Effector memory CD8-positive, alpha-beta T cell (primary cell): ENCODE data around the gene SLC25A23.

Experiments used
- ATAC-seq: fragments of 150-1000 bp; cut with Tn5 transposase; replicated peaks from 2 replicates; pipeline ENCODE4 v1.10.0; 2021; ENCODE audit warnings: mild to moderate bottlenecking, moderate library complexity
- DNase-seq, 3 experiments: peaks; one replicate each; pipeline ENCODE4 v3.0.0; 2021
- H3K27ac Mint-ChIP-seq, 2 donors: one replicate each; pipeline ENCODE4 v1.8.0; 2022; ENCODE audit warnings: mild to moderate bottlenecking in 2 of 2, mixed read lengths in 2 of 2, moderate library complexity in 2 of 2
- H3K27me3 Mint-ChIP-seq, 2 donors: one replicate each; pipeline ENCODE4 v1.8.0; 2022; ENCODE audit warnings: mixed read lengths in 2 of 2
- H3K36me3 Mint-ChIP-seq: one replicate; pipeline ENCODE4 v1.8.0; 2022; ENCODE audit warnings: mild to moderate bottlenecking, moderate library complexity, mixed read lengths; ENCODE audit not compliant: insufficient read depth
- H3K4me1 Mint-ChIP-seq, 2 donors: one replicate each; pipeline ENCODE4 v1.8.0; 2022; ENCODE audit warnings: low read depth in 2 of 2, mixed read lengths in 2 of 2
- H3K4me3 Mint-ChIP-seq, 2 donors: one replicate each; pipeline ENCODE4 v1.8.0; 2022; ENCODE audit warnings: mild to moderate bottlenecking in 2 of 2, mixed read lengths in 2 of 2, moderate library complexity in 2 of 2
- H3K9me3 Mint-ChIP-seq, 2 donors: one replicate each; pipeline ENCODE4 v1.8.0; 2022; ENCODE audit warnings: mixed read lengths in 2 of 2

SLC25A23 gene

DNA sequence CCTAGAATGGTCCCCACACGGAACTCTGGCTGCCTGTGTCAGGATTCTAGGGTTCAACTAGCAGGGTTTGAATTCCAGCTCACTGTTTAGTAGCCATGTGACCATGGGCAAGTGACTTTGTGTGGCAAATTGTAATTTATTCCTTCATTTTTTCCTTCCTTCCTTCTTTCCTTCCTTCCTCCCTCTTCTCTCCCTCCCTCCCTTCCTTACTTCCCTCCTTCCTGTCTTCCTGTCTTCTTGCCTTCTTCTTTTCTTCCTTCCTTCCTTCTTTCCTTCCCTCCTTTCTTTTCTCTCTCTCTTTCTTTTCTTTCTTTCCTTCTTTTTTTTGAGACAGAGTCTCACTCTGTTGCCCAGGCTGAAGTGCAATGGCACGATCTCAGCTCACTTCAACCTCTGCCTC is 30.5 kb upstream of the SLC25A23 start:
- peak overlapping the region; percentile 65 to 84 for H3K4me3 Mint-ChIP-seq
- DNase-seq (no peak), ATAC-seq (no peak)
- H3K36me3 Mint-ChIP-seq, result no peaks in the 10 kb centered on the region
- peaks cover 14 to 24% of the 10 kb centered on the region in 2 donors for H3K4me1 Mint-ChIP-seq
- H3K9me3 Mint-ChIP-seq, result no peaks in the 10 kb centered on the region
- H3K27me3 Mint-ChIP-seq, result no peaks in the 10 kb centered on the region
- peak overlapping the region; percentile 81 to 93 for H3K27ac Mint-ChIP-seq

DNA sequence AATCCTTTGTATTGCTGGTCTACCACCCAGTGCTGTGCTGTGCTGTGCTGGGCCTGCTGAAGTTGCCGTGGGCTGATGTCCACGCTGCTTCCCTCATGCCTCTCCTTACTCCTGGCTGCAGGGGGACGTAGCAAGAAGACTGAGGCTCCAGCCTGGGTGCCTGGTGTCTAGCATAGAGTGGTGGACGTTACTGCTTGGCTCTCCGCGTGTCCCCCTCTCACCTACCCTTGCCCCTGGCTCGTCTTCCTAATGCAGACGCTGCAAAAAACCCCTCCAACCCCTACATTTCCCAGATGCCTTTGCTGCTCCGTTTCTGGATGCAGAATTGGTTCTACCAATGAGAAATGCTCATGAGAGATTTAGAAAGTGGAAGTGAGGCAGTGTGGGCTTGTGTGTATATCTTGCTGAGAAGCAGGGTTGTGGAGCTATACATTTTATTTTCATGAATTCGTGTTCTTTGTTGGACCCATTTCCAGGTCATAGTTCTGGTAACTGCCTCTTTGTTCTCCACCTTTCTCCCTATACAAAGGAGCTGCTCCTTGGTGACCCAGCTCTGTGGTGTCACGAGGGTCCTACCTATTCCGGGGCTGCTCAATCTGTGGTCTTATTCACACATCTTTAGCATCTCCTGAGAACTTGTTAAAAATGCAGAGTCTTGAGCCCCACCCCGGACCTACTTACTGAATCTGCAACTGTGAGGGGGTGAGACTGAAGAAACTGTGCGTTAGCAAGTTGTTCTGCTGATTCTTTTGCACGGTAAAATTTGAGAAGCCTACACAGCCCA is 29.9 kb upstream of the SLC25A23 start:
- H3K4me3 Mint-ChIP-seq, result peak overlapping the region; percentile 65 to 84
- no peaks in the 10 kb centered on the region for H3K27me3 Mint-ChIP-seq
- peak in 1 of 3 experiments; percentile 16 for DNase-seq
- ATAC-seq, result peak; percentile 80
- no peaks in the 10 kb centered on the region for H3K9me3 Mint-ChIP-seq
- peak overlapping the region; percentile 81 to 93 for H3K27ac Mint-ChIP-seq
- H3K4me1 Mint-ChIP-seq, result peaks cover 14 to 20% of the 10 kb centered on the region in 2 donors
- no peaks in the 10 kb centered on the region for H3K36me3 Mint-ChIP-seq

DNA sequence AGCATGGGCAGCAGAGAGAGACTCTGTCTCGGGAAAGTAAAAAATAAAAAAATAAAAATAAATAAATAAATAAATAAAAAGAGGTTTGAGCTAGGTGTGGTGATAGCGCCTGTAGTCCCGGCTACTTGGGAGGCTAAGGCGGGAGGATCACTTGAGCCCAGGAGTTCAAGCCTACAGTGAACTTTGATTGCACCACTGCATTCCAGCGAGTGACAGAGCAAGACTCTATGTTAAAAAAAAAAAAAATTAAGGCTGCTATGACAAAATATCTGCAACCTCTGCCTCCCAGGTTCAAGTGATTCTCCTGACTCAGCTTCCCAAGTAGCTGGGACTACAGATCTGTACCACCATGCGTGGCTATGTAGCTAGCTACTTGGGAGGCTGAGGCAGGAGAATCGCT is 25.2 kb upstream of the SLC25A23 start:
- DNase-seq (no peak), ATAC-seq (no peak)
- H3K36me3 Mint-ChIP-seq, result peaks cover 7% of the 10 kb centered on the region
- H3K4me1 Mint-ChIP-seq, result peaks cover 41 to 52% of the 10 kb centered on the region in 2 donors
- H3K9me3 Mint-ChIP-seq, result no peaks in the 10 kb centered on the region
- H3K27me3 Mint-ChIP-seq, result no peaks in the 10 kb centered on the region
- H3K27ac Mint-ChIP-seq, result no peak overlapping the region
- no peak overlapping the region for H3K4me3 Mint-ChIP-seq

DNA sequence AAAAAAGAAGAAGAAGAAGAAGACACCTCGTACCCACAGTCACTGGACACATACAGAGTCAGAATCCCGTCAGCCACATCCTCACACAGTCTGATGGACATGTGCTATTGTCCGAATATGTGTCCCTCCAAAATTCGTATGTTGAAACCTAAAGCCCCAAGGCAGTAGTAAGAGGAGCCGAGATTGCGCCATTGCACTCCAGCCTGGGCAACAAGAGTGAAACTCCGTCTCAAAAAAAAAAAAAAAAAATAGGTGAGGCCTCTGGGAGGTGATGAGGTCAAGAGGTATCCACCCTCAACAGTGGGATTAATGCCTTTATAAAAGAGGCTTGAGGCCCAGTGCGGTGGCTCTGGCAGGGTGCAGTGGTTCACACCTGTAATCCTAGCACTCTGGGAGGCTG is 24.6 kb upstream of the SLC25A23 start:
- peaks cover 7% of the 10 kb centered on the region for H3K36me3 Mint-ChIP-seq
- ATAC-seq, result no peak
- peaks cover 36 to 50% of the 10 kb centered on the region in 2 donors for H3K4me1 Mint-ChIP-seq
- DNase-seq, result no peak
- peak overlapping the region in 1 of 2 donors; percentile 99 for H3K27ac Mint-ChIP-seq
- no peaks in the 10 kb centered on the region for H3K9me3 Mint-ChIP-seq
- H3K4me3 Mint-ChIP-seq, result peak overlapping the region in 1 of 2 donors; percentile 55
- H3K27me3 Mint-ChIP-seq, result no peaks in the 10 kb centered on the region

DNA sequence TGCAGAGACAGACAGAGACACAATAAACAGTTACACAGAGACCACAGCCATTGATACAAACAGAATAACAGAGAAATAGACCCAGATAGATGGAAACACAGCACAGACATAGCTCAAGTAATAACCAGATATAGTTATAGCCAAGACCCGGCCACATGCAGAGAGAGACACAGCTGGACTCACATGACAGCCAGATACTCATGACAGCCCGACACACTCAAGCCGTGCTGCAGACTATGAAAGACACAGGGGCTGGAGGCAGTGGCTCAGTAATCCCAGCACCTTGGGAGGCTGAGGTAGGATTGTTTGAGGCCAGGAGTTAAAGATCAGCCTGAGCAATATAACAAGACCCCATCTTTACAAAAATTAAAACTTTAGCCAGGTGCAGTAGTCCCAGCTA is 23.6 kb upstream of the SLC25A23 start:
- H3K4me1 Mint-ChIP-seq, result peaks cover 34 to 47% of the 10 kb centered on the region in 2 donors
- ATAC-seq, result no peak
- peaks cover 14% of the 10 kb centered on the region for H3K36me3 Mint-ChIP-seq
- DNase-seq, result no peak
- no peaks in the 10 kb centered on the region for H3K27me3 Mint-ChIP-seq
- H3K4me3 Mint-ChIP-seq, result peak overlapping the region in 1 of 2 donors; percentile 55
- peak overlapping the region; percentile 99 to 100 for H3K27ac Mint-ChIP-seq
- H3K9me3 Mint-ChIP-seq, result no peaks in the 10 kb centered on the region

DNA sequence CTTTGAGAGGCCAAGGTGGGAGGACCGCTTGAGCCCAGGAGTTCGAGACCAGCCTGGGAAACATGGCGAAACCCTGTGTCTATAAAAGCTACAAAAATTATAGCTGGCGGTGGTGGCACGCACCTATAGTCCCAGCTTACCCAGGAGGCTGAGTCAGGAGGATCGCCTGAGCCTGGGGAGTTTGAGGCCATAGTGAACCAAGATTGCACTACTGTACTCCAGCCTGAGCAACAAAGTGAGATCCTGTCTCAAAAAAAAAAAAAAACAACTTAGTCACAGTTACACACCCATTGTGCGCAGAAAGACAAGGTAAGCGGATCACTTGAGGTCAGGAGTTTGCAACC is 22.7 kb upstream of the SLC25A23 start:
- no peak for ATAC-seq
- Mint-ChIP-seq H3K4me1 (peaks cover 34 to 47% of the 10 kb centered on the region in 2 donors), H3K27ac (peak overlapping the region; percentile 99 to 100), H3K4me3 (peak overlapping the region; percentile 85 to 88), H3K36me3 (peaks cover 17% of the 10 kb centered on the region), H3K9me3 (no peaks in the 10 kb centered on the region), H3K27me3 (no peaks in the 10 kb centered on the region)
- no peak for DNase-seq

DNA sequence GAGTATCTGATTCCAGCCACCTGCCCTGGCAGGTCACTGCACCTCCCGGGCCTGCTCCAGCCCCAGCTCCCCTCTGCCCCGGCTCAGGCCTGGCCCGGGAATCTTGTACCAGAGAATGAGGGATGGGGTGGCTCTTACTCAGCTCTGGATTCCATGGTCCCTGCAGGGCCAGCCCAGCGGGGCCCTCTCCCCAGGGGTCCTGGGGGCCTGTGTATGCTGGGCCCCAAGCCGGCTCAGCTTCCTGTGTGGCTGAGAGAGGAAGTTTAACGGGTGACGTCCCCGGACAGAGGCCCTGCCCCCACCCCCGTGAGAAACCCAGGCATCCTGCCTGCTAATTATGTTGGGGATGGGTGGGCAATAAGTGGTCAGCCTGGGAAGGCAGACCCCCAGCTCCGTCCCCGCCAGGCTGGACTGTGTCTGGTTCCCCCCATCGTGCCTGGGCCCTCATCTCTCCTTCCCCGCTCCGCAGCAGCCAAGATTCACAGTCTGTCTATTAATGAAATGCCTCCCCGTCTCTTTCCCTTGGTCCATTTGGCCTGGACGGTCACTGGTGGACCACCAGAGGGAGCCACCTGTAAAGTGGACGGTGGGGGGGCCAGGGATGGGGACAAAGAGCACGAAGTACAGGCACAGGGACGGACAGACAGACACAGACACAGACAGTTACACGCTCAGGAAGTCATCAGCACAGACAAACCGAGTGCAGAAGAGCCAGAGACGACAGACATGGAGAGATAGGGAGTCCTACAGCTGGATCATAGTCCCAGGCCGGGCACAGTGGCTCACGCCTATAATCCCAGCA is 22.1 kb upstream of the SLC25A23 start, which contains the start of gene DENND1C:
Gene DENND1C, minus strand, starts transcription at position 247 of the 802 bp plus-strand sequence. Its CDS starts 92 bp downstream, at position 155.
- ATAC-seq (peak; percentile 87), DNase-seq (peak; percentile 52 to 62 (median 55))

DNA sequence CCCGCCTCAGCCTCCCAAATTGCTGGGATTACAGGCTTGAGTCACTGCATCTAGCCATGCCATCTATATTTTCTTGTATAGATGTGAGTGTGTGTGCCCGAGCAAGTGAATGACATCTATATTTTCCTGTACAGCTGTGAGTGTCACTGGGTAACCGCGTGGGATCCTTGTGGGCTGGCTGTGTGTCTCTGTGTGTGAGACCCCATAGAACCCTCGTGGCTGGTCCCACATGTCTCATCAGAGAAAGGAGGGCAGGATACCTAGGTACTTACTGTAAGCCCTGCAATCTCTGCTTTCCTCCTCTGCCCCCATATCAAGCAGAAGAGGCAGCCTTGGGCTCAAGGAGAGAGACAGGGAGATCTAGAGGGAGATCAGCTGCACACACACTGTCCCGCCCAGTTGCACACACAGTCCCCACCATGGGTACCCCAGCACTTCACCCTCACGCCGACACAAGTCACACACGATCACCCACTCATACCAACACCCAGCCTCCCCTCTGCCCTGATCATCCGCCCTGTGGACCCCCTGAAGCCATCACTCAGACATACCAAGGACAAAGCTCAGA is 21.3 kb upstream of the SLC25A23 start:
- Mint-ChIP-seq H3K9me3 (no peaks in the 10 kb centered on the region), H3K36me3 (peaks cover 28% of the 10 kb centered on the region), H3K4me1 (peaks cover 34 to 47% of the 10 kb centered on the region in 2 donors), H3K27ac (peak overlapping the region; percentile 99 to 100), H3K4me3 (peak overlapping the region; percentile 85 to 88), H3K27me3 (no peaks in the 10 kb centered on the region)
- peak; percentile 42 for ATAC-seq
- DNase-seq, result no peak

More for the DNA sequence above, 22.1 kb upstream of the SLC25A23 start, which contains the start of gene DENND1C:
- H3K4me1 Mint-ChIP-seq, result peaks cover 34 to 47% of the 10 kb centered on the region in 2 donors
- no peaks in the 10 kb centered on the region for H3K9me3 Mint-ChIP-seq
- H3K36me3 Mint-ChIP-seq, result peaks cover 22% of the 10 kb centered on the region
- H3K27me3 Mint-ChIP-seq, result no peaks in the 10 kb centered on the region
- H3K27ac Mint-ChIP-seq, result peak within 1 kb of the TSS; percentile 99 to 100
- peak within 1 kb of the TSS; percentile 85 to 88 for H3K4me3 Mint-ChIP-seq

DNA sequence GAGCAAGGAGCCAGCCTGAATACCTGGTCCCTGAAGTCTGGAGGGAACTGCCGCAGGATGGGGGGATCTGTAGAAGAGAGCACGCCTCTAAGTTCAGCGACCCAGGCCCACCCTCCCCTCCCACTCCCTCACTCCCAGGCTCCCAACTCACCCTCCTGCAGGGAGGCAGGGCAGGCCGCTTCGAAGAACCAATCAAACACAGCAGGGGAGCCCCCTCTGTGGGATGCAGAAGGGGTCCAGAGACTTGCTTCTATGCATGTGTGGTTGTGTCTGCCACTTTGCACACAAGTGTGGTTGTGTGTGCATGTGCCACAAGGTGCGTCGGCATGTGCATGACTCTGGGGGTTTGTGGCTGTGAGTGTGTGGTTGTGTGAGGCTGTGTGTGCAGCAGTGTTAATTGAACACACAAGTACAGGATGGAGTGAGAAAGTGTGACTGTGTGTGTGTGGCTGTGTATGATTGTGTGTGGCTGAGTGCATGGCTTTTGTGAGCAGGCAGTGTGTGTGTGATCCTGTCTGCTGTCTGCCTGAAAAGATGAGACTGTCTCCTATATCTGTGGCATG is 20.3 kb upstream of the SLC25A23 start:
- H3K36me3 Mint-ChIP-seq, result peaks cover 32% of the 10 kb centered on the region
- no peaks in the 10 kb centered on the region for H3K9me3 Mint-ChIP-seq
- no peak for DNase-seq
- peak overlapping the region; percentile 85 to 88 for H3K4me3 Mint-ChIP-seq
- H3K27me3 Mint-ChIP-seq, result no peaks in the 10 kb centered on the region
- peak overlapping the region; percentile 99 to 100 for H3K27ac Mint-ChIP-seq
- ATAC-seq, result no peak
- peaks cover 34 to 47% of the 10 kb centered on the region in 2 donors for H3K4me1 Mint-ChIP-seq

DNA sequence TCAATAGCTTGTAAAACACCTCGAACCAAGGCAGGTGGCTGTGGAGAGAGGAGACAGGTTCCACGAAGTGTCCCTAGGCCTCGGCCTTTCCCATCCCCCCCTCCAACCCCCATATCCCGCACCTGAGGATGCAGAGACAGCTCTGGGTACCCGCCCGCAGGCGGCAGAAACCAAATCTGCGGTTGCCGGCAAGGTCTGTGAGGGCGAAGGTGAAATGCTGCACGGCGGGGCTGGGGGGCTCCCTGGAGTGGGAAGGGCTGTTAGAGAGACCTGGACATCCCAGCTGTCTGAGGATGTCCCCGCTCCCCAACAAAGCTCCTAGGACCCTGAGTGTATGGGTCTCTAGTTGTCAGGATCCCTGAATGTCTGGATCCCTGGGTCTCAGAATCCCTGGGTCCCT is 19.2 kb upstream of the SLC25A23 start:
- ATAC-seq (no peak), DNase-seq (no peak)
- peaks cover 35 to 47% of the 10 kb centered on the region in 2 donors for H3K4me1 Mint-ChIP-seq
- peak overlapping the region in 1 of 2 donors; percentile 99 for H3K27ac Mint-ChIP-seq
- no peak overlapping the region for H3K4me3 Mint-ChIP-seq
- no peaks in the 10 kb centered on the region for H3K9me3 Mint-ChIP-seq
- peaks cover 42% of the 10 kb centered on the region for H3K36me3 Mint-ChIP-seq
- no peaks in the 10 kb centered on the region for H3K27me3 Mint-ChIP-seq

DNA sequence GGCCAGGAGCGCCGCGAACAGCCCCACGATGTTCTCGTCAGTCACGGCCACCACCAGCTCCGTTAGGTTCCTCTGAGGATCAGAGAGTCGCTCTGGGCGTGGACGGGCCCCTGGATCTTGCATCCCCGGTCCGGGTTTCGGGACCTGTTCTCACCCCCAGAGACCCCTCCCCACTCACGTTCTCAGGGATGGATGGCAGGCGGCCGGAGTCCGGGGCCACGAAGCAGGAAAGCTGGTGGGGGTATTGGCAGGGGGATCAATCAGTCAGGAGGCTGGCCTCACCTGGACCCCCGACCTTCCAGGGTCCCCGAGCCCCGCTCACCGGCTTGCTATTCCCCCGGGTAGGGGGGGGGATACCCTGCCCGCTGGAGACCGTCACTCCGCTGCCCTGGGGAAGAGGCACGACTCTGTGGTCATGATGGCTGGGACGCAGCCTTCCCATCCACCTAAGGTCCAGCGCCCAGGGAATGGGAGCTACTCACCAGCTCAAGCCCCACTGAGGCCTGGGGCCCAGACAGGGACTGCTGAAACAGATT is 17.4 kb upstream of the SLC25A23 start:
- no peak for DNase-seq
- Mint-ChIP-seq H3K4me1 (peaks cover 21 to 29% of the 10 kb centered on the region in 2 donors), H3K36me3 (peaks cover 60% of the 10 kb centered on the region), H3K4me3 (no peak overlapping the region), H3K27me3 (no peaks in the 10 kb centered on the region), H3K27ac (no peak overlapping the region), H3K9me3 (no peaks in the 10 kb centered on the region)
- ATAC-seq, result no peak

DNA sequence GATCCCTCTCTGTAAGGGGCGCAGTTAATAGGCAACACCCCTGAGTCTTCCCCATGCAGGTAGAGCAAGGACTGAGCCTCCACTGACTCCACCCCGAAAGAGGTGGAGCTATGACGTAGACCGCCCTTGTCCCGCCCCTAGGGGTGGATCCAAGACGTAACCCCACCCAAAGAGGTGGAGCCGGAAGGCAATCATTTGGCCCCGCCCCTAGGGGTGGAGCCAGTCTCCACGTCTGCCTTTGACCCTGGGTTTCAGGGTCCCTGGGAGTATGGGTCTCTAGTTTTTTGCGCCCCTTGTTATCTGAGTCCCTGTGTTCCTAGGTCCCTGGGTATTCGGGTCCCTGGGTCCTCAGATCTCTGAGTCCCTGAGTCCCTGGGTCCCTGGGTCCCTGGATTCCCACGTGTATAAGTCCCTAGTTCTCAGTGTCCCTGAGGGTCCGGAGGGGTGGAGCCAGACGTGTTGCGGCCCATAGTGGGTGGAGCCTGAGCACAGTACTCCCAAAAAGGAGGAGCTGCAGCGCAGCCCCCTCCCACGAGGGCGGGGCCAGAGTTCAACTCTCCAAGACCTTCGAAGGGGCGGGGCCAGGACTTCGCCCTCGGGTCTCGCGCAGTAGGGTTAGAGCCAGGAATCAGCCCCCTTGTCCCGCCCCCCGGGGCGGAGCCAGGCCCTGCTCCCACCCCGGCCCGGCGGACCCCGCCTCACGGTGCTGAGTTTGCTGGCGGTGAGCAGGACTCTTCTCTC is 16.7 kb upstream of the SLC25A23 start:
- Mint-ChIP-seq H3K9me3 (no peaks in the 10 kb centered on the region), H3K4me3 (no peak overlapping the region), H3K27me3 (no peaks in the 10 kb centered on the region), H3K4me1 (peaks cover 15 to 22% of the 10 kb centered on the region in 2 donors), H3K36me3 (peaks cover 60% of the 10 kb centered on the region), H3K27ac (peak overlapping the region in 1 of 2 donors; percentile 49)
- ATAC-seq (peak; percentile 82), DNase-seq (peak; percentile 65 to 77 (median 69))
